ENCODE results near the gene CCDC192.

DNA sequence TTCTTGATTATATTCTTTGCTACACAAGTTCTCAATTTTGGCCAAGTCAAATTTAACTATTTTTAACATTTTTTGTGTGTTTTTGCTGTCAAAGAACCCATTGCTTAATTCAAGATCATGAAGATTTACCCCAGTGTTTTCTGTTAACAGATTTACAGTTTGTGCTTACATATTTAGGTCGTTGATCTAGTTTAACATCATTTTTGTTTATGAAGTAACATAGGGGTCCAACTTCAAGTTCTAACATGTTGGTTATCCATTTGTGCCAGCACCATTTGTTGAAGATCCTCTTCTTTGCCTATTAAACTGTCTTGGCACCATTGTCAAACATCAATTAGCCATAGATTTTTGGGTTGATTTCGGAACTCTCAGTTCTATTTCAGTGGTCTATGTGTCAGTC lies 71.0 kb downstream of the CCDC192 start:
- TF ChIP-seq, protein P1, sequence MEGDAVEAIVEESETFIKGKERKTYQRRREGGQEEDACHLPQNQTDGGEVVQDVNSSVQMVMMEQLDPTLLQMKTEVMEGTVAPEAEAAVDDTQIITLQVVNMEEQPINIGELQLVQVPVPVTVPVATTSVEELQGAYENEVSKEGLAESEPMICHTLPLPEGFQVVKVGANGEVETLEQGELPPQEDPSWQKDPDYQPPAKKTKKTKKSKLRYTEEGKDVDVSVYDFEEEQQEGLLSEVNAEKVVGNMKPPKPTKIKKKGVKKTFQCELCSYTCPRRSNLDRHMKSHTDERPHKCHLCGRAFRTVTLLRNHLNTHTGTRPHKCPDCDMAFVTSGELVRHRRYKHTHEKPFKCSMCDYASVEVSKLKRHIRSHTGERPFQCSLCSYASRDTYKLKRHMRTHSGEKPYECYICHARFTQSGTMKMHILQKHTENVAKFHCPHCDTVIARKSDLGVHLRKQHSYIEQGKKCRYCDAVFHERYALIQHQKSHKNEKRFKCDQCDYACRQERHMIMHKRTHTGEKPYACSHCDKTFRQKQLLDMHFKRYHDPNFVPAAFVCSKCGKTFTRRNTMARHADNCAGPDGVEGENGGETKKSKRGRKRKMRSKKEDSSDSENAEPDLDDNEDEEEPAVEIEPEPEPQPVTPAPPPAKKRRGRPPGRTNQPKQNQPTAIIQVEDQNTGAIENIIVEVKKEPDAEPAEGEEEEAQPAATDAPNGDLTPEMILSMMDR (IDR thresholded peaks at IDR 0.05) = no peak
- no peak for TF ChIP-seq POLR2A (IDR thresholded peaks at IDR 0.05)
